Astrocyte of the spinal cord (primary cell): ENCODE measurements around the gene VAPB.

Experiments
- DNase-seq: peaks from one replicate; pipeline ENCODE4 v3.0.0; 2011; ENCODE audit warnings: low read depth, low spot score
- H3K4me3 ChIP-seq: 2 replicates; pipeline ENCODE4 v1.5.1; 2011; ENCODE audit warnings: low read depth, mild to moderate bottlenecking, low read length, moderate library complexity
- in situ Hi-C: cut with HindIII; loops from 2 replicates; pipeline ENCODE4 v1.10.0; 2017; ENCODE audit warnings: low sequenced_read_pairs
- TF ChIP-seq, protein P1 (sequence below): IDR thresholded peaks from 2 replicates; pipeline ENCODE4 v1.5.1; 2012; ENCODE audit warnings: low read depth, mild to moderate bottlenecking, low read length, inconsistent platforms

VAPB gene

DNA sequence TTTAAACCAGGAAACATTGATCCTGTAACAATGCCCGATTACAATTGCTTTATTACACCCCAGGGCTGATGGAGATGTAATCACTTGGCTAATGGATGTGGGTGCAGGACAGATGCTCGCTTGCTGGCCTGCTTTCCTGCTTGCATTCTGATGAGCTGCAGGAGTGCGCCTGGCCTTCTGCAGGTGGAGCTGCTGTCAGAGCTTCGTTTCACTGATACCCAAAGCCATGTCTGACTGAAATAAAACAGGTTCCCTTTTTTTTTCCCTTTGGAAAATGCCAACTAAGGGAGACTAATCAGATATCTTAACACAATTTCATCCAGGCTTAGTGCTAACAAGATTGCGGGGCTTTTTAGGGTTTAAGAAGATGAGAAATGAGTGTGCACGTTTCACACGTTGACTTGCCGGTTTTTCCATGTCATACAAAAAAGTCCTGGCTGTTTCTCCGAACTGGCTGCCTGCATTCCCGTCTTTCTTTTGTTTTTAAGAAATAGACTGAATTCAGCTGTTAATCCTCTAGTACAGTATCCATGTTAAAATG lies 60.7 kb downstream of the VAPB start:
- TF ChIP-seq, protein P1, sequence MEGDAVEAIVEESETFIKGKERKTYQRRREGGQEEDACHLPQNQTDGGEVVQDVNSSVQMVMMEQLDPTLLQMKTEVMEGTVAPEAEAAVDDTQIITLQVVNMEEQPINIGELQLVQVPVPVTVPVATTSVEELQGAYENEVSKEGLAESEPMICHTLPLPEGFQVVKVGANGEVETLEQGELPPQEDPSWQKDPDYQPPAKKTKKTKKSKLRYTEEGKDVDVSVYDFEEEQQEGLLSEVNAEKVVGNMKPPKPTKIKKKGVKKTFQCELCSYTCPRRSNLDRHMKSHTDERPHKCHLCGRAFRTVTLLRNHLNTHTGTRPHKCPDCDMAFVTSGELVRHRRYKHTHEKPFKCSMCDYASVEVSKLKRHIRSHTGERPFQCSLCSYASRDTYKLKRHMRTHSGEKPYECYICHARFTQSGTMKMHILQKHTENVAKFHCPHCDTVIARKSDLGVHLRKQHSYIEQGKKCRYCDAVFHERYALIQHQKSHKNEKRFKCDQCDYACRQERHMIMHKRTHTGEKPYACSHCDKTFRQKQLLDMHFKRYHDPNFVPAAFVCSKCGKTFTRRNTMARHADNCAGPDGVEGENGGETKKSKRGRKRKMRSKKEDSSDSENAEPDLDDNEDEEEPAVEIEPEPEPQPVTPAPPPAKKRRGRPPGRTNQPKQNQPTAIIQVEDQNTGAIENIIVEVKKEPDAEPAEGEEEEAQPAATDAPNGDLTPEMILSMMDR = no peak
- in situ Hi-C loops = no loop called here
- no peak for DNase-seq
- H3K4me3 ChIP-seq = no peak overlapping the region

DNA sequence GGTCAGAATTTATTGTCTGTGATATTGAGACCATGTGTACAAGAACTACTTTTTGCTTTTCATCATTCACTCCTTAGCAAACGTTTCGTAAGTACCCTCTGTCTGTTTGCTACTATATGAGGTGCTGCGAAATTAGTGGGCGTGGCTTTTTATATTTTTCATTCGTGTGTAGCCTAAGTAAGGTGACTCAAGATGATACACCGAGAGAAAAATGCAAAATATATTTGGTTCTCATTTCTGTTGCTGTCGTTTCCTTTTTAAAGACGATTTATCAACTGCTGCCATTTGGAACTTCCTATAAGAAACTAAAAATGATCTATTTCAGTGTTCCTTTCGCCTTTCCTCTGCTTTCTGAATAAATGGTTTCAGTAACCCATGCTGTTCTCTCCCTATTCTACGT lies 61.2 kb downstream of the VAPB start:
- no peak for DNase-seq
- TF ChIP-seq, protein P1 = no peak
- H3K4me3 ChIP-seq = no peak overlapping the region
- in situ Hi-C loops = no loop called here

DNA sequence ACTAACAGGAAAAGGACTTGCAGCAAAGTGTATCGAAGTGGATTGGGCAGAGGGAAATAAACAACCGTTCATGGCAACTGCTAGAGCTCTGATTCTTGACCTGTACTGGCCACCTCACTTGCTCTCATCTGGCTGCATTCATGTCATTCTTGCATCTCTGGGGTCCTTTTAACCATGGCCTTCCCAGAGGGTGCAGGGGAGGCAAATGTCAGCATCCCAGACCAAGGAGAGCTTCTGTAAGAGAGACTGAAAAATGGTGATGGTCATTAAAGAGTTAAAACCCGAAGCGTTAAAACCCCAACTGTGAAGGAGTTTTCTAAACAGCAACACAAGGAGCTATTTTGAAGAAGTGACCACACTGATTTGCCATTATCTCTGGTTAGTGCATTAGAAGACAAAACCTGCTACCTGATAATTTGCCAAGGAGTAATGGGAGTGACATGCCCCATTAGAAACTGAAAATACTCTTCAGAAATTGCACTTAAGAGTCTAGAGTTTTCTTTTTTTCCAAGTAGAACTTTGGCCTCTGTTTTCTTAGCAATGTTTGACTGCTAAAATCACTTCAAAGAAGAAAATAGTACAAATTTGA lies 63.7 kb downstream of the VAPB start:
- H3K4me3 ChIP-seq = no peak overlapping the region
- DNase-seq = no peak
- TF ChIP-seq, protein P1 = no peak
- in situ Hi-C loops = no loop called here

DNA sequence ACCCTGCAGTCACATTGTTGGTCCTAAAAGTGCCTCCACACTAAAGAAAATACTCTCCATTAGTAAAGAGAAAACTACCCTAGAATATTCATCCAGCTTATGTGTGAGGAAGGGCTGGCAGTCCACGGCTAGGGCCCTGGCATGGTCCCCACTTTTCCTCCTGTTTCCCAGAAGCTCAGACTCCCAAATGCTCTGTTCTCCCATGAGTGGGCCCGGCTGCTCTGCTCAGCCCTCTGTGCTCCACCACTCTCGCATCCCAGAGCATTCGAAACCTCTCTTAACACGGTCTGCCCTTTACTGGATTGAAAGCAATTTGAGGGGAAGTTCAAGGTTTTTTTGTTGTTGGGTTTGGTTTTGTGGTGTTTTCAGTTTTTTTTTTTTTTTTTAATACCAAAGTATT lies 64.4 kb downstream of the VAPB start:
- in situ Hi-C loops = no loop called here
- DNase-seq = no peak
- no peak overlapping the region for H3K4me3 ChIP-seq

DNA sequence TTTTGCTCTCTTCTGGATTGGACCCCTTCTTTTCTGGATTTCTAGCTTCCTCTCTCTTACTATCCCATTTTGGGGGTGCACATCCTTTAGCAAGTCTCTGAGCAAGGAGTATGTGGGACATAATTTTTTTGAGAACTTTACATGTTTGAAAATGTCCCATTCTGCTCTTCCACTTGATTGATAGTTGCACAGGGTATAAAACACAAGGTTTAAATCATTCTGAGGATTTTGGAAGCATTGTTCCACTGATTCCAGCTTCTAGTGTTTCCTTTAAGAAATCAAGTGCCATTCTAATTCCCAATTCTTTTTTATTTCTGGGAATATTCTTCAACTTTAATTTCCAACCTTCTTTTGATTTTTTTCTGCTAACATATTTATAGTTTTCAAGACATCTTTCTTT lies 65.4 kb downstream of the VAPB start:
- DNase-seq = no peak
- in situ Hi-C loops = no loop called here
- TF ChIP-seq, protein P1 = no peak
- no peak overlapping the region for H3K4me3 ChIP-seq

More for the DNA sequence above, 64.4 kb downstream of the VAPB start:
- TF ChIP-seq, protein P1 = no peak

DNA sequence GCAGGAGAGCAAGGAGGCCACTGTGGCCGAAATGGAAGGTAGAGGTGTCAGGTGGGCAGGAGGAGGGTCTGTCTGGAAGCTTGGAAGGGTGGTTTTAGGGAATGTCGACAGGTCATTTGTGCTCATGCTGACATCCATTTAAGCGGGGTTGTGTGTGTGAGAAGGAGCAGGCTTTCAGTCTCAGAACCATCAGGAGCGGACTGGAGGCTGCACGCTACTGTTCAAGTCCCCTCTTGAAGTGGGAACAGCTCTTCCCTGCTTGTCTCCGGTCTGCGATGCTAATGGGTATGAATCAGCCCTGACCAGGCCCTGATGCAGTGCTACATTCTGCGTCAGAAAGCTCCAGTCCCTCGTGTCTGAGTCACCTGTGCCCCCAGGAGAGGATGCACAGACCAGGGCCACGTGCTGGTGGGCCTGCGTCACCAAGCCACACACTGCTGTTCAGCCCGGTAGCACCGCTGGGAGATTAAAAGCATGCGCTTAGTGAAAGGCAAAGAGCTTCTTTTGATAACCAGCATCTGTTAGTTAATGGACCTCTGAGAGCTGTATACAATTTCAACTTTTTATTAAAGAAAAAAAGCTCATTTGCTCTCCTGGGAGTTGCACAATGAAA lies 68.2 kb downstream of the VAPB start:
- DNase-seq = peak; percentile 93
- H3K4me3 ChIP-seq = no peak overlapping the region
- in situ Hi-C loops = no loop called here
- TF ChIP-seq, protein P1 = no peak
